Iris pigment epithelial cell (primary cell): ENCODE data around the gene FZD2.
"Not testable (repeated sequence)": the region's sequence is repeated elsewhere in the genome, so short reads cannot be mapped to it uniquely, and the experiment has no call there.

Experiments used
- DNase-seq: peaks from one replicate; pipeline ENCODE4 v3.0.0-alpha.2; 2011; ENCODE audit warnings: low read depth

FZD2 gene

DNA sequence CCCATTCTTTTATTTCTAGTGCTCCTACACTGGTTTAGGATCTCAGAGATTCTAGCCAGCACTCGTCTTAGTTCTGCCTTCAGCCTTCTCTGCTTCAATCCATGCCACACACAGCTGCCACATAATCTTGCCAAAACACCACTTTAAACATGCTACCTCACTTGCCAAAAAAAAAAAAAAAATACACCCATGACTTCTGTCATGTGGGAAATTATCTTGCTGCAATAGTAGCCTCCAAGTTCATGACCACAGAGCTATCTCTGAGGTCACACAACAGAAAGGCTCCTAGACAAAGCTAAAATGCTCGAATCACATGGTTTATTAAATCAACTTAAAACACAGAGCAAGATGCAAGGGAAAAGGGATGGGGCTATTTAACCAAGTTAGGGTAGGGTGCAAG, 18.1 kb downstream of the FZD2 start:
- DNase-seq: no peak

DNA sequence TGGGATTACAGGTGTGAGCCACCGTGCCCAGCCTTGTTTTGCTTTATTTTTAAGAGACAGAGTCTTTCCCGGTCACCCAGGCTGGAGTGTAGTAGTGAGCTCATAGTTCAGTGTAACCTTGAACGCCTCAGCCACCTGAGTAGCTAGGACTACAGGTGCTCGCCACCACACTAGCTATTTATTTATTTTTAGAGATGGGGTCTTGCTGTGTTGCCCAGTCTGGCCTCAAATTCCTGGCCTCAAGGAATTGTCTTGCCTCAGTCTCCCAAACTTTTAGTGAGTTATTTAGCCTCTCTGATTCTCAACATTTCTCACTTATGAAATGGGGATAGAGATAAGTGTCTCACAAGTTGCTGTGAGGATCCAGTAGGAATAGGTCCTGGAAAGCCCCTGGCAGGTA, 21.7 kb downstream of the FZD2 start:
- DNase-seq: no peak

DNA sequence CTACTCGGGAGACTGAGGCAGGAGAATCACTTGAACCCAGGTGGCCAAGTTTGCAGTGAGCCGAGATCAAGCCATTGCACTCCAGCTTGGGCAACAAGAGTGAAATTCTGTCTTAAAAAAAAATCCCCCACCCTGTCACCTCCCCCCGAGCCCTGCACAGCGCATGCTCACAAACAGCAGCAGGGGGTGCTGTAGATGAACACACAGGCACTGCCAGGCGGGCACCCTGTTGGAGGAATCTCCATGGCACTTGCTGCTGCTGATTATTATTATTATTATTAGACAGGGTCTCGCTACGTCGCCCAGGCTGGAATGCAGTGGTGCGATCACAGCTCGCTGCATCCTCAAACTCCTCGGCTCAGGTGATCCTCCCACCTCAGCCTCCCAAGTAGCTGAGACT, 24.6 kb downstream of the FZD2 start:
- no peak for DNase-seq

DNA sequence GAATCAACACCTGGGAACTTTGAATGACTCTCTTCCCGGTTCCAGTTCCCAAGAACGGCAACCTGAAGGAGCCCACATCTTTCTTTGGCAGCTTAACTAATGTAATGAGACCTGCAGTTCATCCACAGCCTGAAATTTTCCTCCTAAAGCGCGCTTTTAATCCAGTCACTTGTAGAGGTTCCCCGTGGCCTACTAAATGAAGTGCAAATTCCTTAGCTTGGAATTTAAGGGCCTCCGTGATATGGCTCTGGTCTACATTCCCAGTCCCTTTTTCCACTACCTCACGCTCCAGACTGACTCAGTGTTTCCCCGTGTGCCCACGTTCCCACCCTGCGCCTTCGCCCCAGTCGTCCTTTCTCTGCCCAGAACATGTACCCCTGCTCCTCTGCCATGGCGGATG, 27.2 kb downstream of the FZD2 start:
- no peak for DNase-seq

DNA sequence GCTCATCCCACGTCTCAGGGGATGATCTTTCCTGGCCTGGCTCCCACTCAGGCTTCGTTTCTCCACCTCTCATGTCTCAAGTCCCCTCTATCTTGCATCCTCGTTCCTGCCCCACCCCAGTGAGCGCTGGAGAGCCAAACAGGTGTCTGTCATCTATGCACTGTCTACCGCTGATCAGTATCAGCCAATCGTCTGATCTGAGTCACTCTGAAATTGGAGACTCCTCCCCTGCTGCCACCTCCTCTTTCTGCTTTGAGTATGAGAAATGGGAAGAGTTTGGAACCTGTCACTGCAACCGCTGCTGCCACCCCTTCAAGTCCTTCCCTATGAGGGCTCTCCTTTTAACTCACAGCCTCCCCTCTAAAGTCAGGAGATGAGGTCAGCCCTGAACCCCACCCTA, 28.0 kb downstream of the FZD2 start:
- DNase-seq: no peak

DNA sequence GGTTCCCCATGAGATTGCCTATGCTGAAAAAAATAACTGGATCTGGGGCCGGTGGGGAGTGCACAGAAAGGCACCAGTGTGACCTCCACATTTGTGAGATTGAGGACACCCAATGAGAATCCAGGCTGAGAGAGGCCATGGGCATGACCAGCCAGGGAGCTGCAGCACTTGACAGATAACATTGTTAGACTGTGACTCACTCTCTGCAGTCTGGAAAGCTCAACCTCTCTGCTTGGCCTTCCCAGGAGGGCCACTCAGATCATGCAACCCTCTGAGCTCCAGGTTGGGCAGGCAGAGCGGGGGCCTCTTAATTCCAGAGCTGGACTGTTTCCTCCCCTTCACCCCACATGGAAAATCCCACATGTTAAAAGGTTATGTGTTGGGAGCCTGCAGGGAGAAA, 30.1 kb downstream of the FZD2 start:
- DNase-seq: peak; percentile 95

DNA sequence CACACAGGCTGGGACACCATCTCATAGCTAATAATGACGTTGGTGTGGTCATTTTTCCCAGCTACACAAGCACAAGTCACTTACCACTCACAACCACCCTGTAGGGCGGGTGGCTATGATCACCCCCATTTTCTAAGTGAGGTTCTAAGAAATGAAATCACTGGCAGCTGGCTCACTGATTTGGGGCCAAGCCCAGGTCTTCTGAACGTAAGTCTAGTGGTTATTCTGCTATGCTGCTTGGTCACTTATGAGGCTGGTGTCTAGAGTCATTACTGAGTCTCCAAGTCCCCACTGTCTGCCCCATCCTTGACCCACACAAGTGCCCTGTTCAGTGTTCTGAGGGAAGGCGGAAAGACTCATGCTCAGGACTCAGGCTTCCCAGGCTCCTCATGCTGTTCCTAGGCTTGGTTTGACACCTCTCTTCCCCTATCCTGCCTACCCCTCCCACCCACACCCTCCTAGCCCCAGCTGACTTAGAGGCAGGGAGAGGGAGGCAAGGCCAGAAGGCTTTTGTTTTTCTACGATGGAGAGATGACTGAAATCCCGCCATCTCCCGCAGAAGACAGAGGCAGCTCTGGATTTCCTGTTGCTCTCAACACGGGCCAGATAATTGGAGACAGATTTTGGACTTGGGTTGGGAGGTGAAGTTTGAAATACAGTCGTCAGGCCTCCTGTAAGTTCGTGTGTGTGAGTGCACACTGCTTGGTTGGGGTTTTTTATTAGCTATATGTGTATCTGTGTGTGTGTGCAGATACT, 32.2 kb downstream of the FZD2 start:
- DNase-seq: peak; percentile 23

DNA sequence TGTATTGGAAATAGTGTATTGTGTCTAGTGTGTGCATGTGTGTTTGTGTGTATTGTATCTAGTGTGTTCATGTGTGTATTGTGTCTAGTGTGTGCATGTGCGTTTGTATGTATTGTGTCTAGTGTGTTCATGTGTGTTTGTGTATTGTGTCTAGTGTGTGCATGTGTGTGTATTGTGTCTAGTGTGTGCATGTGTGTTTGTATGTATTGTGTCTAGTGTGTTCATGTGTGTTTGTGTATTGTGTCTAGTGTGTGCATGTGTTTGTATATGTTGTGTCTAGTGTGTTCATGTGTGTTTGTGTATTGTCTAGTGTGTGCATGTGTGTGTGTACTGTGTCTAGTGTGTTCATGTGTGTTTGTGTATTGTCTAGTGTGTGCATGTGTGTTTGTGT, 32.8 kb downstream of the FZD2 start:
- not testable (repeated sequence) for DNase-seq

DNA sequence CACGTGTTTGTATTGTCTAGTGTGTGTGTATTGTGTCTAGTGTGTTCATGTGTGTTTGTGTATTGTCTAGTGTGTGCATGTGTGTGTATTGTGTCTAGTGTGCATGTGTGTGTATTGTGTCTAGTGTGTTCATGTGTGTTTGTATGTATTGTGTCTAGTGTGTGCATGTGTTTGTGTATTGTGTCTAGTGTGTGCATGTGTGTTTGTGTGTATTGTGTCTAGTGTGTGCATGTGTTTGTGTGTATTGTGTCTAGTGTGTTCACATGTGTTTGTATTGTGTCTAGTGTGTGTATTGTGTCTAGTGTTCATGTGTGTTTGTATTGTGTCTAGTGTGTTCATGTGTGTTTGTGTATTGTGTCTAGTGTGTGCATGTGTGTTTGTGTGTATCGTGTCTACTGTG, 33.5 kb downstream of the FZD2 start:
- DNase-seq: not testable (repeated sequence)

DNA sequence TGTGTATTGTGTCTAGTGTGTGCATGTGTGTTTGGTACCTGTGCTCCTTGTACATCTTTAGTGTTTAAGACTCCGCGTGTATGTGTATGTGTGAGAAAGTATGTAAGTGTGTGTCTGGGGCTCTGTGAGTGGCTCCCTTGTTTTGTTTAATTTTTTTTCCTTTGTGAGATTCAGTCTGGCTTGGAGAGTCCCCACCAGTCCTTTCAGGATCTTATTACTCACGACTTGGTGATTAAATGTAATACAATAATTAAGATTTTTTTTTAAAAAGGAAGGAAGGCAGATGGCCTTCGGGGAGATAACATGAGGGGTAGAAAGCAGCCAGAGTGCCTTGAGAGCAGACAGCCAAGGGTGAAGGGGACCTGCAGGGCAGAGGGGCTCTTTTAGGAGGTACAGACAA, 33.9 kb downstream of the FZD2 start:
- no peak for DNase-seq

DNA sequence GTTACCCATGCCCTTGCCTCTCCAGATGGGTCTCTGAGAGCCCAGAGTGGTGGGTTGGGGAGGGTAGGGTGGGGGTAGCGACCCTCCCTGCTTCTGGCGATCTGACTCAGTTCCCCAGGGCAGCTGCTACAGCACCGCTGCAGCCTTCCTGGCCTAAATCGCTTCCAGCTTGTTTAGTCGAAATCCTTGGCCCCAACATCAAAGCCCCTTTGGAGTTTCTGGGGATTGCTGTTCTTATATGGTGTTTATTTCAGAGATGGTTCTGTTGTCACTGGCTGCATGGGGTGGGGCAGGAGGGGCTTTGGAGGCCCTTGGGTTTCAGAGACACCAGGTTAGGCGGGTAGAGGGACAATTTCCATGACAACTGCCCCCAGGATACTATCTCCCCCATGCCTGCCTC, 35.9 kb downstream of the FZD2 start:
- no peak for DNase-seq

DNA sequence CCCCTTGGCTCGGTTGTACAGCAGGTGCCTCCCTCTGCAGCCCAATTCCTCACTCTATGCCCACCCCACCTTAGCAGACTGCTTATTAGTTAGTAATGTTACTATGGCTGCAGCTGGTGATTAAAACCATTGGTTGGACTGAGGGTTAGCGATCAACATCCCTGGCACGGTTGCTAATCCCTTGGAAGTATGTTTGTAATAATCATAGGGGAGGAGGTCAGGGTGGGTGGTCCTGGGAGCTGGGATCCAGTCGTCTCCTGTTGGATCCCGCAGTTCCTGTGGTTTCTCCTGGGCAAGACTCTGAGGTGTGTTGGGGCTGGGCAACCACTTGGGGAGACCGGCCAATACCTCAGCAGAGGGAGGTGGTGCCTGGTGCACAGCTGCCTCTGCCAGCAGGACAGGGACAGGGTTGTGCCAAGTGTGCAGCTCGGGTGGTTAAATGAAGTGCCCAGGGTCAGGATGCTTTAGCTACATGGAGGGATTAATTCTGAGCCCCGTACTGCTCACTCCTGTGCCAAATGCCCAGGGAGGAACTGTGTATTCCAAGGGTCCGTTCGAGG, 38.0 kb downstream of the FZD2 start:
- no peak for DNase-seq

DNA sequence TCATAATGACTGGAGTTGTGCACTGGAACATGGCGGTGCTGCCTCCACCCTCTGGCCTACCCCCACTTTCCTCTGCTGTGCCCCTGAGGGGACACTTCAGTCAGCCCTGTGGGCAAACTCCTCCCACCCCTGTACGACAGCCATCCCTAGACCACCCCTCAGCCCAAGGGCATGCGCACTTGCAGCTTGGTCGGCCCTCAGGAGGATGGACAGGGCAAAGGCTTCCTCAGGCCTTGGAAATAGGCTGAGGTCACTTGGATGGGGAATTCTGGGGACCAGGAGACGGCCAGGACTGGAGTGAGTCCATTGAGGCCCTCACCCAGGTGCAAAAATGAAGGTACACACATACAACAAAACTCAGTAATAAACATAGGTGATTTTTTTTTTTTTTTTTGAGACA, 41.0 kb downstream of the FZD2 start:
- no peak for DNase-seq

DNA sequence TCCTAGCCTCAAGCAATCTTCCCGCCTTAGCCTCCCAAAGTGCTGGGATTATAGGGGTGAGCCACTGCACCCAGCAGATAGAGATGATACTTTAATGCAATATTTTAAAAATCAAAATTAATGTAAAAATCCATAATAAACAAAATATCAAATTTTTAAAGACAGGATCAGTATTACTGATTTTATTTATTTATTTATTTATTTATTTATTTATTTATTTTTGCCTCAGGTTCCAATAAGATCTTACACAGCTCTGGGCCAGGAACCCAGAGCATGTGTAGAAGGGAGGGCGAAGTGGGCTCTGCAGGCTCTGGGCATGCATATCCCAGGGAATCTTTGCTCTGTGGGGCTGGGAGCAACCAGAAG, 41.6 kb downstream of the FZD2 start:
- no peak for DNase-seq

DNA sequence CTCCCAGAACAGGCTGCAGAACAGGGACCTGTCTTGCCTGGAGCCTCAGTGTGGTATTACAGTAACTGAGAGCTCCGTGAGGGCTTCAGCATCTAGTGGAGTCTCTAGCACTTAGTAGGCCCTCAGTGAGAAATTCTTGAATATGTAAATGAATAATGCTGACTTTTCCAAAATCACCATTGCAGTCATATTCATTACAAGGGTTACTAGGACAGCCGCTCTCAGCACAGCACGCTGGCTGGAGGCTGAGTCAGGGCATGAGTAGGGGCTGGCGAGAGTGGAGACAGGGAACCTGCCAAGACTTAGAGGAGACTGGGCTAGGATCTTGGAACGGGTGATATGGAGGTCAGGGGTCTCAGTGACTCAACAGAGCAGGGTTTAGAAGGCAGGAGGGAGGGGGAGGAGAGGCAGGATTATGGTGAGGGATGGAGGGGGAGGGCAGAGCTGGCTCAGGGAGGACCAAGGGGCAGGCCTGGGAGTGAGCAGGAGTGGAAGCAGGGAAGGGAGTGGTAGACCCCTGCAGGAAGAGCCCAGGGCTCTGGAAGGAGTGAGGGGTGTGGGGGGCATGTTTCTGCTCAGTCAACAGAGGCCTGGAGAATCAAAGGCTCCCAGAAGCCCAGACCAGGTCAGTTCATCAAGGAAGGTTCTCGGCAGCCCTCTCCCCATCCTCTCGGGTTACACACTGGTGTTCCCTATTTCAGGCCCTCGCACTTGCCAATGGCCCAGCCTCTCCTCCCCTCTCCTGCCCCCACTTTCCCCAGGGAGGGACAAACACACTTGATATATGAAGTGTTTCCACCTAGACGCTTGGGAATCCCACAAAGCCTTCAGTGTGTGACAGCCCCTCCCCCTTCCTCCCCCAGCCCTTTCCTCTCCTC, 42.3 kb downstream of the FZD2 start:
- DNase-seq: peak; percentile 93

DNA sequence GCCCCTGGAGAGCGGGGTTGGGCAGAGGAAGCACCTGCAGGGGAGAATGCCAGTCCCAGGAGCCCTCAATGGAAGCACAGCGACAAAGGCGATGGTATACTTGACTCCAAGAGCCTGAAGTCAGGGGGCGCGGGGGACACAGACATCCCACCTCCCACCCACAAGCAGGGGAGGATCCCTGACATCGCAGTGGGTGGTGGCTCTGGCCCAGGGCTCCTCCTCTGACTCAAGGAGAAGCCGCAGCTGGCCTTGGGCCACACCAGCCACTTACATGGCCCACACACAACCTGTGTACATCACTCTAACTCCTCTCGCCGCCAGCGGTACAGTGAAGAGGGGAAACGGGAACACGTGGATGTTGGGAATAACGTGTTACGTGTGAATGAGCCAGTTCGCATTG, 44.3 kb downstream of the FZD2 start:
- no peak for DNase-seq

DNA sequence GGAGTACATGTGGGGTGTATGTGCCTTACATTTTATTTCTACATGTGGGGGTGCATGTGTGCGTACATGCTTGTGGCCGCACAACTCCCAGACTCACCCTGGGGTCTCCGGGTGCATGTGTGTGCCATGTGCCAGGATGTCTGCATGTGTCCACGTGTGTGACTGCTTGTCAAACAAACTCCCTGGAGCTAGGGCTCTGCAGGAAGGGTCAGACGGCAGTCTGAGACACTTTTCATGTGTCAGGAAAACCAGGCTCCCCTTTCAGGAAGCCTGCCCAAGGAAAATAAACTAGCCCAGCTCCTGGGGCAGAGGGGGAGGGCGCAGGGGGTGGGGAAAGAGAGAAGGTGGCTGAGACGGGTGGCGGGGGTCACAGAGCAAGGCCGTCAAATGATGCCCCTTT, 44.7 kb downstream of the FZD2 start:
- DNase-seq: no peak

DNA sequence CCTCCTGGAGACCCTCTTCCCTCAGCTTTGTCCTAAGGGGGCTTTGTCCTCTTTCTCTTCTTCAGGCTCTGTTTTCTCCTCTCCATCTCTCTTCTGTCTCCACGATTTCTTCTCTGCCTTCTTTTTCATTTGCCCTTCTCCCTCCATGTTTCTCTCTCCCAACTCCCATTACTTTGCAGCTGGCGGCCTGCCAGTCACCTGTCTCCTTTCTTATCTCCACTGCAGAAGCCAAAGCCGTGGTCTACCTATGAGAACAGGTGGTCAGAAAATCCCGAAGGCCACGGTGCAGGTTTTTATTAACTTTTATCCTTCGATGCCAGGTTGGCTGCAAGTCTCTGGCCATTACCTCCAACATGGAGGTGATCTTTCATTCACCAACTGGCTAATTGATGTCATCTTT, 45.1 kb downstream of the FZD2 start:
- no peak for DNase-seq

DNA sequence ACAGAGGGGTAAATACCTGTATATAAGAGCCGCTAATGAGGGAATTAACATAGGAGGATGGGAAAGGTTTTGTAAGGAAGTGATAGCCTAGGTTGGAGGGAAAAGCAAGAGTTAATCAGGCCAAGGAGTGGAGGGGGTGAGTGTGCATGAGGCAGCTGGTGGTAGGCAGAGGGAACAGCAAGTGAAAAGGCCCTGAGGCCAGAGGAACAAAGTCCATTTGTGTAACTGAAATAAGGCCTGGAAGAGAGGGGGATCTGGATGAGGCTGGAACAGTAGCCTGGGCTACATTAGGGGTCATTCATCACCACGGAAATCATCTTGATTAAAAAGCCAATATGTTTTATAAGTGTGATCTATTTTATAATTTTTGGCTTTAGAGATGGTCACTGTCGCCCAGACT, 45.7 kb downstream of the FZD2 start:
- no peak for DNase-seq

DNA sequence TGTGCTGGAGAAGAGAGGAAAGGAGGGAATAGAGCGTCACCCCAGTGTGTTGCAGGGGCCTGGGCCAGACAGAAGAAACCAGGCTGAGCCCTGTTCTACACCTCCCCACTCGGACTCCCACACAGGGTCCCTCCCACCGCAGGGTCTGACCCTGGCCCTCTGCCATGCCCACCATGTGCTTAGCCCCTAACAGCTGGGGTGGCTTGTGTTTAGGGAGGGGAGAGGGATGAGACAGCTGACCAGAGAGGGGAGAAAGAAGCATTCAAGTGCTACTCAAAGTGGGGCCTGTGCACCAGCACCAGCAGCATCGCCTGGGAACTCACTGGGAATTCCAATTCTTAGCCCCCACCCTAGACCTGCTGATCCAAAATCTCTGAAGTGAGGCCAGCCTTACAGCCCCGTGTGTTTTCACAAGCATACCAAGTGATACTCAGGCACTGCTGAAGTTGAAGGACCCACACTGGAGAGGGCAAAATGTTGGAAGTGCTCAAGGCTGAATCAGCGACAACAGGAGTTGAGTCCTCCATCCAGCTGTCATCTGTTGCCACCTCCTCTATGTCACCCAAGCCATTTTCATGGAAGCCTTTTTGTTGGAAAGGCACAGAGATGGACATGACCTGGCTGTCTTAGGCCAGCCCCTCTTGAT, 47.0 kb downstream of the FZD2 start:
- DNase-seq: no peak

DNA sequence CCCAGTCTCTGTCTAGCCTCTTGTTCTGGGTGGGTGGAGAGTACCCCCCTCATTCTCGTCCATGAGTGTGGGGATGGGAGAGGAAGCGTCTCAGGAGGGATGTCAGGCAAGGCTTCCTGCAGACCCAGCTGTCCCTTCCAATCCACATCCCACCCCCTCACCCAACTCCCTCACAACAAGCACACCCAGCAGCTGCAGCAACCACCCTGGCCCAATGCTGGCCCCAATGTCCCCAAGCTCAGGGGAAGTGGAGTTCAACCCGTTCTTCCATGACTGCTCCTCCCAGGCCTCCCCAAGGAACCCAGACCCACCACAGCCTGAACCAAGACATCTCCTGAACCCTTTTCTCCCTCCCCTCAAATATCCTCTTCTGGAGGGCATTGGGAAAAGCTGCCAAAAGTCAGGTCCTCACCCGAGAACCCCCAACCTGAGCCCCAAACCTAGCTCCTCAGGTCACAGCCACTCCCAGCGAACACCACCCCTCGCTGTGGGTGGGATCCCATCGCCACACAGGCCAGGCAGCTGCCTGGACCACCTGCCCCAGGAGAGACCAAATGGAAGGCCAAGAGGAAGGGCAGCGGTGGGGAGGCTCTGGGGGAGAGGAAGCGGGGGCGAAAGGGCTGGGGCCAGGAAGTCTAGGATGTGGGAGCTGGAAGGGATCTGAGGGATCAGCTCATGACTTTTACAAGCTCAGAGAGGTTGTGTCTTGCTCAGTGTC, 47.6 kb downstream of the FZD2 start:
- no peak for DNase-seq

DNA sequence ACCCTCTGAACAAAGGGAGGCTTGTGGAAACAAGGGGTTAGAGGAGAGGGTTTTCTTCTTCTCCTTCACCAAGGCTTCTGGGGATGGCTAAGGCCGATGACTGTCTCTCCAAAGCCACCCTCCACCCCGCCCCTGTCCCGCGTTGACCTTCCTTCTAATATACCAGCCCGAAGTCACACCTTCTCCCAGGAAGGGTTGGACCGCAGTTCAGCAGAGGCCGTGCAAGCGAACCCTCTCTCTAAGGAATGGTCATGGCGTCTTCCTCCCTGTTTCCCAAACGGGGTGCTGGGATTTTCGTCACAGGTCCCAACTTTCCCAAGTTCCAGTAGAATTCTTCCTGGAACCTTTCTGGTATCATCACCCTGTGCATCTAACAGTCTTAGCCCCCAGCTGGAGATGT, 49.4 kb downstream of the FZD2 start:
- no peak for DNase-seq
